Measurements from ENCODE around the gene COL19A1.

COL19A1 gene

DNA sequence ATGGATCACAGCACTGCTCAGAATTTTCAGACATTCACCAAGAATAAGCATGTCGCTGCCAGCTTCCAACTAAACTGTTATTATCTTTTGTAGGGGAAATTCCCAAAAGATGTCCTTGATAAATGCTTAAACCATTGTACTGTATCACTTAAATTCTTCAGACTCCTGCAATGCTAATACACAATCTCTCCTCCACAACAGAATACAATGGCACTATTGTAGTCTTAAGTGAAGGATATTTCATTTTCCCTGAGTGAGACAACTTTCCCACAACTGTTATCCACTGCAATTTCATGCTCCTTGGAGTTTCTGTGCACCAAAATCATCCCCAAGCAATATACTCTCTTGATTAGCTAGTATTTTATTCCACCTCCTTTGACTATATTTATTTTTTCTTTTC is 246.8 kb downstream of the COL19A1 start:
- H3K4me3 ChIP-seq (ENCODE audit: low read length), result no peak overlapping the region
- TF ChIP-seq ZNF274 (IDR thresholded peaks at IDR 0.05; ENCODE audit: low read depth, low read length), result no peak

DNA sequence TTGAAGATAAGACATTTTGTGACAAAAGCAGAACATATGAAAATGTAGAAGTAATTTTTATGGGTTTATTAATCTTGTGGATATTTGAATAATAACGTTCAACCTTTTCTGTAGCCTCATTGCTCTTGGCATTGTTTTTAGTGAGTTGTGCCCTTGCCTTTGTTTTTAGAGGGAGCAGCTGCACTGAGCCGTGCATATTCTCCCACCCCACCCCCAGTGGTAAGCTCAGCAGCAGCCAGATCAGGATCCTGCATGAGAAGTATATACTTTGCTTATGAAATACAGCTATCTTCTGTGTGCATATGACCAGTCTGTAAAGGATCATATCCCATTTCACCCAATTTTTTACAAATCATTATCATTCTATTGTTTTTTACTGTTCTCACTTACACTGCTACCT is 252.3 kb downstream of the COL19A1 start:
- TF ChIP-seq ZNF274 (IDR thresholded peaks at IDR 0.05; ENCODE audit: low read depth, low read length), result no peak
- no peak overlapping the region for H3K4me3 ChIP-seq (ENCODE audit: low read length)

DNA sequence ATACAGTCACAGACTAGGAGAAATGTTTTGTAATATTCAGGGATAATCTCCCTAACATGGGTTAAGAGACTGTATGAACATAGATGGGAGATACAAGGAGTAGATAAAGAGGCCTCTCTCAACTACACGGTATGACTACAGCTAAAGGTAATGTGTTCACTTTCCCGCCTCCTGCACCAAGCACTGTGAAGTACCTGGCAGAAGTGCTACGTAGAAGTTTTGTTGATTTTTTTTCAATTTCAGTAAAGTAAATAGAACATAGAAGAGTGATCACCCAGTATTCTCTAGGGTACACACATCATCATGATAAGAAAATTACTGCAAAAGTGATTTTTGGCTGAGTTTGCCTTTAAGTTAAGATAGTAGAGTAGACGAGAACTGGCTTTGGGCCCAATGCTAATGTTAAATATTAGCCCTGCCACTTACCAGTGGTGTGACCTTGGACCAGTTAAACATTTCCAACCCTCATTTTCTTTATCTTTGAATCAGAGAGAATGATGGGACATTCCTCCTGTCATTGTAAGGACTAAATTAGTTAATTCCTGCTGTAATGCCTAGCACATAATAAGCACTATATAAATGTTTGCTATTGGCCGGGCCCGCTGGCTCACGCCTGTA is 253.0 kb downstream of the COL19A1 start:
- H3K4me3 ChIP-seq (ENCODE audit: low read length), result no peak overlapping the region
- no peak for TF ChIP-seq ZNF274 (IDR thresholded peaks at IDR 0.05; ENCODE audit: low read depth, low read length)

DNA sequence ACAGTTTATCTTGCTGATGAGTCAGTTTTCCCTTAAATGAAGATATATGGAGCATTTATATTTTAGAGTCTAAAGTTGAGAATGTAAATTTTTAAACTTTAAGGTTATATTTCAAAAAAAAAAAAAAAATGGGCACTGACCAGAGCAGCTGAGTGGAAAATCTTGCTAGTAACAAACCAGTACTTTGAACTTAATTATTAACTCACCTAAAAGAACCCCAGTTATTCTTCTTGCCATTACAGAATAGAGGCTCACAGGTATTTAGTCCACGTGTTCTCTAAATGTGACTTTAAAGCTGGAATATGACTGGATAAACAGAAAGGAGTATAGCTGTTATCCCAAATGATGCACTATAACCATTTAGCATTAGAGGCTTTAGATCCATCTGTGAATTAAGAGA is 258.1 kb downstream of the COL19A1 start:
- TF ChIP-seq ZNF274 (IDR thresholded peaks at IDR 0.05; ENCODE audit: low read depth, low read length), result no peak

DNA sequence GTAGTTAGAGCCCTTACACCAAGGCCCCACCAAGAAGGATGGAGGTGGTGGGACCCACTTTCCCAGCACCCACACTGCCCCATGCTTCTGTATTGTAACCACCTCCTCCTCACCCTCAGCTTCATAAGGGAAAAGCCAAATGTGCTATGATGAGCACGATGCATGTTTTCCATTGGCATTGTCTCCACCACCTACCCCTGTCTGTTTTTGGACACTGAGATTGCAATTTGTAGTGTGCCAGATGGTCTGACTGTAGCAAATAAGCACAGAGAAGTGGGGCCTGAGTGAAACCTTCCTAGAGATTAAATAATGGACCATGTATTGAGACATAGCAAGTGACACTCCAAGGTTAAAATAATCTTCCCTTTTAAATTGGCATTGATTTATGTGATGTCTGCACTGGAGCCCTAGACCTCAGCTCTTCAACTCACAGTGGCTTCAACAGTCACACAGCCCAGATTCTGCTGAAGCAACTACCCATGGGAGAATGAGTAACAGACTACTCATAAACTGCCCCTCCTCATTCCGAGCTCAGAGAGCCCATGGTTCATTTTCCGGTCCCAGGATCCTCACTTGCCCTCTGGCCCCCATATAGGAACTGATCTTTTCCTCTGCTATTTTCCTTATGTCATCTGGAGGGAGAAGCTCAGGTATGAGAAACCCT is 258.7 kb downstream of the COL19A1 start:
- H3K4me3 ChIP-seq (ENCODE audit: low read length), result no peak overlapping the region
- no peak for TF ChIP-seq ZNF274 (IDR thresholded peaks at IDR 0.05; ENCODE audit: low read depth, low read length)

More for the DNA sequence above, 258.1 kb downstream of the COL19A1 start:
- no peak overlapping the region for H3K4me3 ChIP-seq (ENCODE audit: low read length)

DNA sequence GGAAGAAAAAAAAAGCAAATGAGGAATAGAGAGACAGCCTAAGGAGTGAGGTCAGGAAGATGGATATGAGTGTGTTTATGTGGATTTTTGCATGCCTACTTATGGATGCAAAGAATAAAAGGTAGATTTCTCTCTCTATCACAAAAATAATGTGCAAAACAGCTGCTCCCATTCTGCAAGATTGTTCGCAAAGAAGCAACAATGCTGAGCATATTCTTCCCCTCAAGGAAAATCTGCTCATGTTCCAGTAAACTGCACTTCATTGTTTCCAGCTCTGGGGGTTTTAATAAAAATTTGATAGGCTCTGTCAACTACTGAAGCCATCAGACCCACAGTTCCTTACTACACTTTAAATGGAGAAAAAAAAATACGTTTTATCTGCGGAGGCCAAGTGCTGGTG is 259.2 kb downstream of the COL19A1 start:
- no peak overlapping the region for H3K4me3 ChIP-seq (ENCODE audit: low read length)
- no peak for TF ChIP-seq ZNF274 (IDR thresholded peaks at IDR 0.05; ENCODE audit: low read depth, low read length)

DNA sequence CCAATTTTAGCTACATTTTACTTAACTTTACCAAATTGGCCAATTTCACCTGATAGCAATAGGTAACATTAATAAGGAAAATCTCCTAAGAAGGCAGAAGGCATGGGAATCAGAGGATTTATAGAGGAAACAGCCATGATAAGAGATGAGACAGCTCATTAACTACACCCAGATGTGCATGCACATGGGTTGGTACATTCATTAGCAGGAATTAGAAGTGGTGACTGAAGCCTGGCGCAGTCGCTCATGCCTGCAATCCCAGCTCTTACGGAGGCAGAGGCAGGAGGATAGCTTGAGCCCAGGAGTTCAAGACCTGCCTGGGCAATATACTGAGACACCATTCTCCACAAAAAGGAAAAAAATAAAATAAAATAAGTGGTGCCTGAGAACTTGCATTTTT is 263.0 kb downstream of the COL19A1 start:
- H3K4me3 ChIP-seq (ENCODE audit: low read length), result no peak overlapping the region
- no peak for TF ChIP-seq ZNF274 (IDR thresholded peaks at IDR 0.05; ENCODE audit: low read depth, low read length)

DNA sequence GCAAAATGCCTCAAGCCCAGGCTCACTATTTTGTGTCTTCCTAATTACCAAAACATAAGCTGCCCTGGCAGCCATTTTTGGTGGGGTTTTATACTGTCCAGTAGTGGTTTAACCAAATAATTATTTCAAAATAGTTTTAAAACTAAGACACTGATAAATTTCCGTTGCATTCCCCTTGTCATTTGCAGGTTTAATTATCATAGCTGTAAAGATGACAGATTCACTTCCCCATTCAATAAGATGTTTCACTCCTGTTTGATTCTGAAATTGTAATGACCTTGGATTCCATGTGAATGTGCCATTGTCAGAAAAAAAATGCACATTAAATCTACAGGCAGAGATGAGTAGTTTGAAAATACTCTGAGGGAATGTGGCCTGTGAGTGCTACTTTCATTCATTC is 264.5 kb downstream of the COL19A1 start:
- H3K4me3 ChIP-seq (ENCODE audit: low read length), result no peak overlapping the region
- TF ChIP-seq ZNF274 (IDR thresholded peaks at IDR 0.05; ENCODE audit: low read depth, low read length), result no peak

DNA sequence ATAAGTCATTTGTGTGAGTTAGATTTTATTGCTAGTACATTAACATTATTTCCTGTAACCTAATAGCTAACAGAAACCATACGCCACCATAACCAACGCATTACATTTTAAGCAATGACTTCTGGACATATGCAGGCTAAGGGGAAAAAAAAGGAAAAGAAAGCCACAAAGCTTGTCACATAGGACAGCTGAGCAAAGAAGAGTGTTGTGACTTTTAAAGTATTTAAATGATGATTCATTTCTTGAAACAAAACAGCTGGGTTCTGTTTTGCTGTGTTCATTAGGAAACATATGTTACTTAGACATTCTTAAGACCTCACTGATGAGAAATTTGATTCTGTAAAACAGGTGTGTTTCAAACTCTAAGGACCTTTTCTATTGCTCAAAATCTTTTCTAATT is 265.2 kb downstream of the COL19A1 start:
- H3K4me3 ChIP-seq (ENCODE audit: low read length), result no peak overlapping the region
- no peak for TF ChIP-seq ZNF274 (IDR thresholded peaks at IDR 0.05; ENCODE audit: low read depth, low read length)

DNA sequence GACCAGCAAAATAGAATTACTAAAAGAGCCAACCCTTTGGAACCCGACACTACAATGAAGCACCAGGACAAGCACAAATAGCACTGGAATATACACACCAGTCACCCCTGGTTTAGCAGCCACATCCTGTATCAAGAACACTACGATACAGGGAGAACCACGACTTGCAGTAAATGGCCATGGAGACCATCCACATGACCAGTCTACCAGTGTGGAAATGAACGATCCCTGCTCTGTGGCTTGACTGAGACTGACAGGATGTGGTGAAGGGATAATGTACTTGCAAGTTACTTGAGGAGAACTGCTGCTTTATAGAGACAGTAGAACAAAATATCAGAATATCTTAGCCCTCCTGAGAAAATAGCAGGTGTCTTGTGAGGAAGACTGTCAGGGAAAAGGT is 266.9 kb downstream of the COL19A1 start:
- no peak for TF ChIP-seq ZNF274 (IDR thresholded peaks at IDR 0.05; ENCODE audit: low read depth, low read length)

DNA sequence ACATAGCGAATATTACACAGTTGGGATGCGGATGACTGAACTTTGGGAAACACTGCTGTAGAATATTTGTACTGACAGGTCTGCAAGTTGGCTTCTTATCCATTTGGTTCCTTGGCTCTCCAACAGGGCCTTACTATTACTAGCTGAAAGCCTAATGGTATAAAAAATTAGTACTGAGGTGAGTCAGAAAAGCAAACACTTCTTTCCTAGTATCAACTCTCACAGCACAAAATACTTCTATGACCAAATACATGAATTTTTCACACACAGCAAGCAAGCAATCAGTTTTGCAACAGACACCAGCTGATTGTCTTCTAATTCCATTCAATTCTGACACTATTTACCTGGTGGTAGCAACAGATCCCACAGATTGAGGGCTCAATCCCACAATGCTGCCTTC is 268.2 kb downstream of the COL19A1 start:
- no peak overlapping the region for H3K4me3 ChIP-seq (ENCODE audit: low read length)
- TF ChIP-seq ZNF274 (IDR thresholded peaks at IDR 0.05; ENCODE audit: low read depth, low read length), result no peak

More for the DNA sequence above, 266.9 kb downstream of the COL19A1 start:
- H3K4me3 ChIP-seq (ENCODE audit: low read length), result no peak overlapping the region

DNA sequence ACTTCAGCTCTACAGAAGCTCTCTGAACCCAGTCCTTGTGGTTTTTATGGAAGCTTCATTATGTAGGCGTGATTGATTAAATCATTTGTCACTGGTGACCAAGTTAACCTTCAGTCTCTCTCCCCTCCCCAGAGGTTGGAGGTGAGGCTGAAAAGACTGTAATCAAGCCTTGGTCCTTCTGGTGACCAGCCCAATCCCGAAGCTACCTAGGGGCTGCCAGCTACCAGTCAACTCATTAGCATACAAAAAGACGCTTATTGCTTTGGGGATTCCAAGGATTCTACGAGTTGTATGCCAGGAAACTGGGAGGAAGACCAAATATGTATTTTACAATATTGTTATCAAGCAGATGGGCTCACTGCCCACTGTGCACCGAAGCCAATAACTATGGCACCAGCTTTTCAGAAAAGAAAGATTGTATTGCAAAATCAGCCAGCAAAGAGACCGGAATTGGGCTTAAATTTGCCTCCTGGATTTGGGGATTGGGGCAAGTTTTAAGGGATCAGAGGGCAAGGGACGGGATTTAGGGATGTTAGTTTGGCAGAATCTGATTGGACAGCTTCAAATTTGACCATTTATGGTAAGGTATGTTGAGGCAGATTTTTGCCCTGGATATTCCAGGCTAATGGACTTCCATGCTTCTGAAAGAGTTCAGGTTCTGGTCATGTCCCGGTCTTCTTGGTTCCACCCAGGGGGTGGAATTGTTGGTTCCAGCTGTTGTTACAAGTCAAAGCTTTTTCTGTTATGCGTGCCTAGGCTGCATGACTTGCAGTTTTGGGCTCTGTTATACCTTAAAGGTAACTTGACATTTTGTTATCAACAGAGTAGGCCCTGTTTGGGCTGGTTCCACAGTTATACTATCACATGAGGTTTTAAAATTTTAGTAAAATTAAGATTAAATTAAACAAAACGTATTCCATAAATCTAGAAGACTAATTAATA is 269.1 kb downstream of the COL19A1 start:
- no peak for TF ChIP-seq ZNF274 (IDR thresholded peaks at IDR 0.05; ENCODE audit: low read depth, low read length)
- H3K4me3 ChIP-seq (ENCODE audit: low read length), result no peak overlapping the region

DNA sequence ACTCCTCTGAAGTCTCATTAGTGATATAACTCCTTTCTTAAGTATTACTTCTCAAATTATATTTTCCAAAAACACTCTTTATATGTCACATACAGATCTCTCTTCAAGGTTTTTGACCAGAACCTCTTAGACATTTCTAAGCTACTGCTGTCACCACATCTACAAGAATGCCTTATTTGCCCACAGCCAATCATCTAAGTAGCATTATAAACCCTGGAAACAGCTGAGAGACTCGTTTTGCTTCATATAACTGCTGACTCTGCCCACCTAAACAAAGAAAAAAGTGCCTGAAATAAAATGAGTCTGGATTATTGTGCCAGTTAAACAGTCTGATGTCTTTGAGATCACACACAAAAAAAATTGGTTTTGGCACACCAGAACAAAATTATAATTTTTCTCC is 270.6 kb downstream of the COL19A1 start:
- TF ChIP-seq ZNF274 (IDR thresholded peaks at IDR 0.05; ENCODE audit: low read depth, low read length), result no peak
- no peak overlapping the region for H3K4me3 ChIP-seq (ENCODE audit: low read length)

DNA sequence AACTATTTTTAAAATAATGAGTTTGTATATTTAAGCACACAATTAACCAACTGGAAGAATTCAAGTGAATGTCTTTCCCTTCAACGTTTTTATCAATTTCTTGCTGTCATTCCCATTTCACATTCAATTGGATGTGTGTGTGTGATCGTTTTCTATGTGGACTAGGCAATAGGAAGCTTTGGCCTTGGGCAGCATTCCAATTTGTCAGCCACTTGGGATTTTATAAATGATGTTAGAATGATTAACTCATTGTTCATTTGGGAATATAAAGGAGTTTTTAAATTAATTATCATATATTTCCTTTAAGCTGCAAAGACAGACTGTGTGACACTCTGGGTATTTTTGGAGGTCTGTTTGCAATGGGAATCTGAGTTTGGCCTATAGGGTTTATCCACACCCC is 274.1 kb downstream of the COL19A1 start:
- TF ChIP-seq ZNF274 (IDR thresholded peaks at IDR 0.05; ENCODE audit: low read depth, low read length), result no peak
- no peak overlapping the region for H3K4me3 ChIP-seq (ENCODE audit: low read length)

DNA sequence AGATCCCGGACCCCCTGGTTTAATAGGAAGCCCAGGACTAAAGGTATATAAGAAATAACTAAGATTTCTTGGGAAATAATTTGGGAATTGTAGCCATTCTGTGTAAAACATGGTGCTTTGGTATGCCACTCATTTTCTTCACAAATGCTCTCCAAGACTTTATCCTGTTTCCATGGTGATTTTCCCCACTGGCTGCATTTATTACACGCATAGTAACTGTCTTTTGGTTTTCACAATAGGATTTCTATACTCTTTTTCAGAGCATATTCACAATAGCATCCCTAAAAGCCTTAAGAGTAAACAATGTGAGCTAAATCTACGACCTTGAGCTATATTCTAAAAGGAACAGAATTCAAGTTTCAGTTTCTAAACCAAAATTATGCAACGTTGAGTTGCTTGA is 275.7 kb downstream of the COL19A1 start:
- TF ChIP-seq ZNF274 (IDR thresholded peaks at IDR 0.05; ENCODE audit: low read depth, low read length), result no peak
- H3K4me3 ChIP-seq (ENCODE audit: low read length), result no peak overlapping the region

Data from GM08714 (cell line).